IPS-18c (cell line): ENCODE measurements around the gene KDM4B.

Source experiments
- H3K4me3 ChIP-seq: 2 replicates; pipeline ENCODE4 v1.7.0; 2013; ENCODE audit warnings: low read depth, mild to moderate bottlenecking, low read length, moderate library complexity; ENCODE audit not compliant: insufficient read depth
- H3K9me3 ChIP-seq: one replicate; pipeline ENCODE4 v1.6.1; 2013; ENCODE audit warnings: mild to moderate bottlenecking, low read length, moderate library complexity; ENCODE audit not compliant: control insufficient read depth, insufficient read depth

Gene KDM4B

GRCh38 chr19:4977299-4978174, 8.6 kb downstream of the KDM4B start:
- H3K4me3 ChIP-seq = no peak overlapping the region
- H3K9me3 ChIP-seq = no peaks in the 10 kb centered on the region

GRCh38 chr19:4979211-4979807, 10.4 kb downstream of the KDM4B start:
- H3K4me3 ChIP-seq = no peak overlapping the region

GRCh38 chr19:4980067-4980466, 11.2 kb downstream of the KDM4B start:
- H3K4me3 ChIP-seq = no peak overlapping the region
- H3K9me3 ChIP-seq = no peaks in the 10 kb centered on the region

More at GRCh38 chr19:4979211-4979807, 10.4 kb downstream of the KDM4B start:
- H3K9me3 ChIP-seq = no peaks in the 10 kb centered on the region

GRCh38 chr19:4980838-4981680, 12.1 kb downstream of the KDM4B start:
- Histone ChIP-seq H3K4me3 (no peak overlapping the region), H3K9me3 (no peaks in the 10 kb centered on the region)

- no peaks in the 10 kb centered on the region for H3K9me3 ChIP-seq
- no peak overlapping the region for H3K4me3 ChIP-seq
These were observed 12.7 kb downstream of the KDM4B start for GRCh38 chr19:4981681-4981958.

GRCh38 chr19:4983346-4984105, 14.6 kb downstream of the KDM4B start:
- H3K9me3 ChIP-seq = no peaks in the 10 kb centered on the region
- no peak overlapping the region for H3K4me3 ChIP-seq

GRCh38 chr19:4984106-4984380, 15.1 kb downstream of the KDM4B start:
- Histone ChIP-seq H3K9me3 (no peaks in the 10 kb centered on the region), H3K4me3 (no peak overlapping the region)

- Histone ChIP-seq H3K4me3 (no peak overlapping the region), H3K9me3 (no peaks in the 10 kb centered on the region)
These were observed 15.6 kb downstream of the KDM4B start for GRCh38 chr19:4984438-4984990.

- Histone ChIP-seq H3K9me3 (no peaks in the 10 kb centered on the region), H3K4me3 (no peak overlapping the region)
These were observed 16.7 kb downstream of the KDM4B start for GRCh38 chr19:4985551-4985991.

GRCh38 chr19:4986056-4986455, 17.1 kb downstream of the KDM4B start:
- H3K9me3 ChIP-seq = no peaks in the 10 kb centered on the region
- no peak overlapping the region for H3K4me3 ChIP-seq

GRCh38 chr19:4986471-4986891, 17.6 kb downstream of the KDM4B start:
- no peak overlapping the region for H3K4me3 ChIP-seq
- no peaks in the 10 kb centered on the region for H3K9me3 ChIP-seq

GRCh38 chr19:4987256-4987655, 18.3 kb downstream of the KDM4B start:
- Histone ChIP-seq H3K9me3 (no peaks in the 10 kb centered on the region), H3K4me3 (no peak overlapping the region)

- Histone ChIP-seq H3K9me3 (no peaks in the 10 kb centered on the region), H3K4me3 (no peak overlapping the region)
These were observed 18.9 kb downstream of the KDM4B start for GRCh38 chr19:4987692-4988370.

- H3K4me3 ChIP-seq = no peak overlapping the region
- H3K9me3 ChIP-seq = no peaks in the 10 kb centered on the region
These were observed 19.9 kb downstream of the KDM4B start for GRCh38 chr19:4988770-4989251.

- Histone ChIP-seq H3K4me3 (no peak overlapping the region), H3K9me3 (no peaks in the 10 kb centered on the region)
These were observed 21.4 kb downstream of the KDM4B start for GRCh38 chr19:4990306-4990705.

- no peak overlapping the region for H3K4me3 ChIP-seq
- H3K9me3 ChIP-seq = no peaks in the 10 kb centered on the region
These were observed 22.6 kb downstream of the KDM4B start for GRCh38 chr19:4991538-4991937.
